Caco-2 (cell line): ENCODE measurements around the gene DYDC2. TPM values are rescaled to one million over a fixed set of nuclear protein-coding genes. Genes with fewer than 3 reads are reported as not detected.

Source experiments
- BruUV-seq: library from RNA; stranded (reverse); fragments of 400-500 nt; replicated peaks from 2 replicates; lab custom pipeline; 2021; lab: Mats Ljungman, UMichigan
- CTCF ChIA-PET: fragments of 300-600 bp; sonication (Branson Sonifier 250); formaldehyde crosslinking; loops from one replicate; lab custom pipeline; 2022; ENCODE audit warnings: antibody characterized with exemption; lab: Charles Lee
- POLR2A ChIA-PET: fragments of 300-600 bp; sonication (Branson Sonifier 250); formaldehyde crosslinking; loops from one replicate; lab custom pipeline; 2022; ENCODE audit warnings: antibody characterized with exemption; lab: Charles Lee
- DNase-seq, 2 experiments: peaks; one replicate each; pipeline versions ENCODE4 v3.0.0 to v3.0.0-alpha.2; 2020 to 2022
- H3K27me3 ChIP-seq: replicated peaks from 2 replicates; pipeline ENCODE4 v1.6.0; 2011; ENCODE audit warnings: low read length; ENCODE audit not compliant: control insufficient read depth, insufficient read depth
- H3K36me3 ChIP-seq: 2 replicates; pipeline ENCODE4 v1.5.1; 2011; ENCODE audit warnings: low read length; ENCODE audit not compliant: control insufficient read depth, insufficient read depth
- H3K4me1 ChIP-seq: fragments of 250-450 bp; sonication (Bioruptor Pico); 2 replicates; pipeline ENCODE4 v1.5.1; 2020; ENCODE audit warnings: mild to moderate bottlenecking
- H3K4me3 ChIP-seq: 2 replicates; pipeline ENCODE4 v1.5.1; 2011; ENCODE audit warnings: low read depth, mild to moderate bottlenecking, control low read depth, low read length
- H3K9me3 ChIP-seq: fragments of 250-450 bp; sonication (Bioruptor Pico); 2 replicates; pipeline ENCODE4 v1.5.1; 2020; ENCODE audit warnings: mild to moderate bottlenecking, moderate library complexity
- H3K27ac Mint-ChIP-seq: one replicate; pipeline ENCODE4 v1.8.0; 2022; ENCODE audit warnings: mixed read lengths; ENCODE audit not compliant: unreplicated experiment
- H3K27me3 Mint-ChIP-seq: one replicate; pipeline ENCODE4 v1.8.0; 2022; ENCODE audit warnings: mixed read lengths; ENCODE audit not compliant: insufficient read depth, unreplicated experiment
- H3K36me3 Mint-ChIP-seq: one replicate; pipeline ENCODE4 v1.8.0; 2022; ENCODE audit warnings: mild to moderate bottlenecking, mixed read lengths; ENCODE audit not compliant: insufficient read depth, unreplicated experiment
- H3K4me1 Mint-ChIP-seq: one replicate; pipeline ENCODE4 v1.8.0; 2022; ENCODE audit warnings: low read depth, mixed read lengths; ENCODE audit not compliant: unreplicated experiment
- H3K4me3 Mint-ChIP-seq: one replicate; pipeline ENCODE4 v1.8.0; 2022; ENCODE audit warnings: mild to moderate bottlenecking, moderate library complexity, mixed read lengths; ENCODE audit not compliant: unreplicated experiment
- H3K9me3 Mint-ChIP-seq: one replicate; pipeline ENCODE4 v1.8.0; 2022; ENCODE audit warnings: mixed read lengths; ENCODE audit not compliant: unreplicated experiment
- CTCF ChIP-seq, 2 experiments: fragments of 200-600 bp in 1 of 2; IDR thresholded peaks; 1 replicate in 1 of 2; 2 replicates in 1 of 2; pipeline versions ENCODE4 v1.5.1 to v1.8.0; 2011 to 2022; ENCODE audit warnings: antibody characterized with exemption in 1 of 2, control low read depth in 1 of 2, inconsistent platforms in 1 of 2, low read depth in 1 of 2, low read length in 1 of 2, mild to moderate bottlenecking in 1 of 2, moderate library complexity in 1 of 2; ENCODE audit not compliant: insufficient read depth in 1 of 2, severe bottlenecking in 1 of 2, unreplicated experiment in 1 of 2
- intact Hi-C: fragments of 100-400 bp; cut with micrococcal nuclease; formaldehyde crosslinking; loops from one replicate; pipeline ENCODE4 v1.10.0; 2022; ENCODE audit not compliant: unreplicated experiment
- total RNA-seq: library from RNA; stranded (reverse); gene quantifications from 2 replicates; pipeline ENCODE4 v1.2.3, GENCODE V29; 2022

DYDC2 gene
- total RNA-seq, 1 experiment from 2014 or later = not detected

- H3K36me3 Mint-ChIP-seq = no peaks in the 10 kb centered on the region
- ChIA-PET POLR2A (no interaction called here), CTCF (no interaction called here)
- Histone ChIP-seq H3K27me3 (peaks cover 2% of the 10 kb centered on the region), H3K4me1 (no peaks in the 10 kb centered on the region), H3K36me3 (no peaks in the 10 kb centered on the region), H3K4me3 (no peak overlapping the region), H3K9me3 (no peaks in the 10 kb centered on the region)
- no peak overlapping the region for H3K4me3 Mint-ChIP-seq
- BruUV-seq = no TSS peak
- no peak overlapping the region for H3K27ac Mint-ChIP-seq
- H3K4me1 Mint-ChIP-seq = no peaks in the 10 kb centered on the region
- no peaks in the 10 kb centered on the region for H3K9me3 Mint-ChIP-seq
- no peak for DNase-seq
- H3K27me3 Mint-ChIP-seq = no peaks in the 10 kb centered on the region
- TF ChIP-seq CTCF (IDR thresholded peaks at IDR 0.05; ENCODE audit: insufficient read depth in 1 of 2, low read depth in 1 of 2, low read length in 1 of 2, severe bottlenecking in 1 of 2, unreplicated experiment in 1 of 2) = no peak
- intact Hi-C loops = no loop called here
Observed at GRCh38 chr10:80322711-80323110, 33.9 kb upstream of the DYDC2 start.

GRCh38 chr10:80323311-80323710 lies 33.3 kb upstream of the DYDC2 start:
- Mint-ChIP-seq H3K9me3 (no peaks in the 10 kb centered on the region), H3K36me3 (no peaks in the 10 kb centered on the region), H3K4me3 (no peak overlapping the region), H3K27me3 (no peaks in the 10 kb centered on the region), H3K4me1 (no peaks in the 10 kb centered on the region), H3K27ac (no peak overlapping the region)
- Histone ChIP-seq H3K4me1 (no peaks in the 10 kb centered on the region), H3K4me3 (no peak overlapping the region), H3K36me3 (no peaks in the 10 kb centered on the region), H3K9me3 (no peaks in the 10 kb centered on the region), H3K27me3 (peaks cover 2% of the 10 kb centered on the region)
- intact Hi-C loops = no loop called here
- DNase-seq = no peak
- no TSS peak for BruUV-seq
- CTCF ChIA-PET = no interaction called here
- POLR2A ChIA-PET = no interaction called here
- no peak for TF ChIP-seq CTCF (IDR thresholded peaks at IDR 0.05; ENCODE audit: insufficient read depth in 1 of 2, low read depth in 1 of 2, low read length in 1 of 2, severe bottlenecking in 1 of 2, unreplicated experiment in 1 of 2)

GRCh38 chr10:80324086-80324485 lies 32.5 kb upstream of the DYDC2 start:
- intact Hi-C loops = no loop called here
- H3K27me3 ChIP-seq = peaks cover 2% of the 10 kb centered on the region
- Mint-ChIP-seq H3K27ac (no peak overlapping the region), H3K4me1 (no peaks in the 10 kb centered on the region), H3K36me3 (no peaks in the 10 kb centered on the region), H3K27me3 (no peaks in the 10 kb centered on the region), H3K9me3 (no peaks in the 10 kb centered on the region), H3K4me3 (no peak overlapping the region)
- no peaks in the 10 kb centered on the region for H3K4me1 ChIP-seq
- TF ChIP-seq CTCF (IDR thresholded peaks at IDR 0.05; ENCODE audit: insufficient read depth in 1 of 2, low read depth in 1 of 2, low read length in 1 of 2, severe bottlenecking in 1 of 2, unreplicated experiment in 1 of 2) = no peak
- H3K4me3 ChIP-seq = no peak overlapping the region
- H3K9me3 ChIP-seq = no peaks in the 10 kb centered on the region
- ChIA-PET POLR2A (no interaction called here), CTCF (no interaction called here)
- DNase-seq = no peak
- BruUV-seq = no TSS peak
- H3K36me3 ChIP-seq = no peaks in the 10 kb centered on the region
